ENCODE measurements around the gene USP22. TPM values are rescaled to one million over a fixed set of nuclear protein-coding genes. Genes with fewer than 3 reads are reported as not detected.

The USP22 gene
- total and polyA plus RNA-seq, 10 of the 15 experiments (the other 5 are each of a cell fraction or from before 2014, with no cell fraction given) = 10.8 to 218 (median 98.8) TPM

GRCh38 chr17:20988001-20988636 is 54.7 kb downstream of the USP22 start:
- Histone ChIP-seq H3K9ac (ENCODE audit: control insufficient read depth, insufficient read depth, low read length) (no peak overlapping the region), H3K27ac (ENCODE audit: control insufficient read depth, insufficient read depth) (no peak overlapping the region), H3K36me3 (ENCODE audit: control insufficient read depth in 2 of 2, insufficient read depth in 2 of 2, low read length in 1 of 2) (no peaks in the 10 kb centered on the region), H3K4me3 (no peak overlapping the region), H3K27me3 (replicated peaks in 1 of 2; ENCODE audit: control insufficient read depth in 2 of 2, insufficient read depth in 2 of 2, low read length in 1 of 2) (no peaks in the 10 kb centered on the region; a peak in 1 of 4 replicates), H4K20me1 (ENCODE audit: control insufficient read depth, insufficient read depth) (no peaks in the 10 kb centered on the region), H3K4me1 (ENCODE audit: control insufficient read depth, insufficient read depth, low read length) (no peaks in the 10 kb centered on the region), H3K4me2 (ENCODE audit: control insufficient read depth, insufficient read depth) (no peak overlapping the region), H3K79me2 (ENCODE audit: control insufficient read depth, insufficient read depth, low read length) (no peaks in the 10 kb centered on the region), H2AFZ (ENCODE audit: control insufficient read depth, low read depth, low read length) (no peak overlapping the region), H3K9me3 (replicated peaks; ENCODE audit: control insufficient read depth, insufficient read depth, low read length) (no peaks in the 10 kb centered on the region)
- BruUV-seq (replicated peaks) = no TSS peak
- TF ChIP-seq RELA (IDR thresholded peaks at IDR 0.05; ENCODE audit: borderline replicate concordance, partially characterized antibody) (no peak), HSF1 (IDR thresholded peaks at IDR 0.05; ENCODE audit: low read depth, low read length) (no peak), BCLAF1 (IDR thresholded peaks at IDR 0.05) (no peak), ZNF274 (IDR thresholded peaks at IDR 0.05; ENCODE audit: insufficient read depth, insufficient read length) (no peak), FOS (IDR thresholded peaks at IDR 0.05; ENCODE audit: borderline replicate concordance, extremely low read depth, insufficient read length) (no peak), ATF2 (IDR thresholded peaks at IDR 0.05; ENCODE audit: low read length) (no peak), RB1 (IDR thresholded peaks at IDR 0.05; ENCODE audit: borderline replicate concordance) (no peak)
- ChIA-PET CTCF (no interaction called here), SMC1A (ENCODE audit: uncharacterized antibody, unreplicated experiment) (no interaction called here), POLR2A (no interaction called here), RAD21 (ENCODE audit: unreplicated experiment) (no interaction called here)
- ATAC-seq (no peak), FAIRE-seq (no peak), DNase-seq (ENCODE audit: low read depth, low spot score) (no peak)
- intact Hi-C loops (cut with micrococcal nuclease; ENCODE audit: unreplicated experiment) = no loop called here
- 29% methylated on average over 11 of the region's 11 CpGs for WGBS (ENCODE audit: insufficient coverage, insufficient replicate concordance, low lambda C conversion rate, missing lambda C conversion rate)
- in situ Hi-C loops (cut with MboI) = no loop called here
